Natural killer cell treated with Interleukin-12 subunit alpha and Interleukin-12 subunit beta and Interleukin-15 and Interleukin-18, amount 100 ng/mL, for 72 hours (primary cell): Measurements from ENCODE around the gene ARHGAP15. TPM values are rescaled to one million over a fixed set of nuclear protein-coding genes. Genes with fewer than 3 reads are reported as not detected.
A peak's percentile ranks its signal among the peaks of the same experiment; 100 is the strongest.

ENCODE experiments used
- ATAC-seq, 2 donors: fragments of 150-1000 bp; cut with Tn5 transposase in 1 of 2; sonication (Bioruptor Pico), chemical (Tn5 transposase) in 1 of 2; 2 replicates each; pipeline ENCODE4 v1.10.0; 2021
- DNase-seq: peaks from one replicate; pipeline ENCODE4 v3.0.0; 2022; ENCODE audit warnings: low spot score
- H3K27ac Mint-ChIP-seq, 2 donors: 1 replicate in 1 of 2; 2 replicates in 1 of 2; pipeline ENCODE4 v1.8.0; 2022; ENCODE audit warnings: mixed read lengths in 2 of 2, mild to moderate bottlenecking in 1 of 2, moderate library complexity in 1 of 2
- H3K27me3 Mint-ChIP-seq, 2 donors: 1 replicate in 1 of 2; 2 replicates in 1 of 2; pipeline ENCODE4 v1.8.0; 2022; ENCODE audit warnings: mixed read lengths in 2 of 2
- H3K36me3 Mint-ChIP-seq: one replicate; pipeline ENCODE4 v1.8.0; 2022; ENCODE audit warnings: mixed read lengths
- H3K4me1 Mint-ChIP-seq, 2 donors: 1 replicate in 1 of 2; 2 replicates in 1 of 2; pipeline ENCODE4 v1.8.0; 2022; ENCODE audit warnings: low read depth in 2 of 2, mixed read lengths in 2 of 2, mild to moderate bottlenecking in 1 of 2
- H3K4me3 Mint-ChIP-seq: one replicate; pipeline ENCODE4 v1.8.0; 2022; ENCODE audit warnings: mixed read lengths
- H3K9me3 Mint-ChIP-seq: 2 replicates; pipeline ENCODE4 v1.8.0; 2022; ENCODE audit warnings: mixed read lengths
- total RNA-seq, 2 donors: library from RNA; stranded (reverse); gene quantifications; one replicate each; pipeline ENCODE4 v1.2.3, GENCODE V29; 2022

The ARHGAP15 gene
- total RNA-seq, 2 donors from 2014 or later: 80.6 to 133 TPM

- Mint-ChIP-seq H3K27ac (no peak overlapping the region), H3K4me3 (no peak overlapping the region), H3K9me3 (no peaks in the 10 kb centered on the region), H3K27me3 (no peaks in the 10 kb centered on the region), H3K4me1 (peaks cover 13 to 16% of the 10 kb centered on the region in 2 donors), H3K36me3 (no peaks in the 10 kb centered on the region)
- ATAC-seq (no peak), DNase-seq (no peak)
Measured at GRCh38 chr2:143193121-143193520, 63.9 kb downstream of the ARHGAP15 start.

- no peaks in the 10 kb centered on the region for H3K36me3 Mint-ChIP-seq
- no peaks in the 10 kb centered on the region for H3K27me3 Mint-ChIP-seq
- DNase-seq: no peak
- ATAC-seq: no peak
- no peak overlapping the region for H3K4me3 Mint-ChIP-seq
- peaks cover 10 to 16% of the 10 kb centered on the region in 2 donors for H3K4me1 Mint-ChIP-seq
- no peaks in the 10 kb centered on the region for H3K9me3 Mint-ChIP-seq
- H3K27ac Mint-ChIP-seq: no peak overlapping the region
Measured at GRCh38 chr2:143195511-143195910, 66.3 kb downstream of the ARHGAP15 start.

DNA sequence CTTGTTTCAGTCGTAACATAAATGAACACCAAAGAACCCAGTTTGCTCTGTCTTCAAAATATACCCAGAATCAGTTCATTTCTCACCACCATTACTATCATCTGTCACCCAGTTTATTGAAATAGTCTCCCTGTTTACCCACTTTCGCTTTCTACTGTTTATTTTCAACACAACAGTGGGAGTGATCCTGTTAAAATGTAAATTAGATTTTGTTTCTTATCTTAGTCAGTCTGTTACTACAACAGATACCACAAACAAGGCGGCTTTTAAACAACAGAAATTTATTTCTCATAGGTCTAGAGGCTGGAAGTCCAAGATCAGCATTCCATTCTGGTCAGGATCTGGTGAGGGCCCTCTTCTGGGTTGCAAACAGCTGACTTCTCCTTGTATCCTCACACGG lies 74.8 kb downstream of the ARHGAP15 start:
- H3K9me3 Mint-ChIP-seq: no peaks in the 10 kb centered on the region
- H3K27ac Mint-ChIP-seq: peak overlapping the region; percentile 36 to 67
- H3K27me3 Mint-ChIP-seq: no peaks in the 10 kb centered on the region
- DNase-seq (no peak), ATAC-seq (no peak)
- peaks cover 24 to 36% of the 10 kb centered on the region in 2 donors for H3K4me1 Mint-ChIP-seq
- H3K4me3 Mint-ChIP-seq: no peak overlapping the region
- H3K36me3 Mint-ChIP-seq: peaks cover 29% of the 10 kb centered on the region

DNA sequence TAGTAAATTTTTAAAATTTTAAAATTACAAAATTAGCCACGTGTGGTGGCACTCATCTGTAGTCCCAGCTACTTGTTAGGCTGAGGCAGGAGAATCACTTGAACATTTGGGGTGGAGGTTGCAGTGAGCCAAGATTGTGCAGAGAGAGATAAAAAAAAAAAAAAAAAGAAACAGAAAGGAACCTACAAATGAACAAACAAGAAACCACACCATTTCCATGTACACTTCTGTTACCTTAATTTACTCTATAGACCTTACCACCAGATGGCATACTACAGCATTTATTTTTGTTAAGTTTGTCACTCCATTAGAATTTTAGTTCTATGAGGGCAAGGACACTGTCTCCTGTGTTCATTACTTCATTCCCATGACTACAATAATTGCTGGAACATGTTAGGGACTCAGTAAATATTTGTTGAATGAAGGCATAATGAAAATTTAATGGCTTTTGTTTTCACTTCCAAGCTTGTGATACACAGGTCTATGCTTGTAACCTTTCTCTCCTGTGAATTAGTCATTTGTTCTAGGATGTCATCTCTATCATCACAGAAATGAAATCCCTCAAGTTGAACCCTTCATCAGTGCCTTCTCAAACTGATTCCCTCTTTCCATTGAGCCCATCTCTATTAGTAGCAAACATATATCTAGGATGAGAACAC lies 76.0 kb downstream of the ARHGAP15 start:
- Mint-ChIP-seq H3K27ac (peak overlapping the region; percentile 42 to 67), H3K36me3 (peaks cover 39% of the 10 kb centered on the region), H3K27me3 (no peaks in the 10 kb centered on the region), H3K4me1 (peaks cover 33 to 36% of the 10 kb centered on the region in 2 donors), H3K4me3 (no peak overlapping the region), H3K9me3 (no peaks in the 10 kb centered on the region)
- DNase-seq (no peak), ATAC-seq (peak in 1 of 2 donors; percentile 33)

- H3K4me3 Mint-ChIP-seq: no peak overlapping the region
- no peak for DNase-seq
- peaks cover 11% of the 10 kb centered on the region for H3K36me3 Mint-ChIP-seq
- H3K9me3 Mint-ChIP-seq: no peaks in the 10 kb centered on the region
- no peaks in the 10 kb centered on the region for H3K27me3 Mint-ChIP-seq
- H3K27ac Mint-ChIP-seq: peak overlapping the region in 1 of 2 donors; percentile 38
- no peak for ATAC-seq
- peaks cover 22% of the 10 kb centered on the region in 2 donors for H3K4me1 Mint-ChIP-seq
Measured at GRCh38 chr2:143209570-143210445, 80.6 kb downstream of the ARHGAP15 start.

GRCh38 chr2:143210446-143210819 lies 81.2 kb downstream of the ARHGAP15 start:
- ATAC-seq: no peak

GRCh38 chr2:143217512-143218115 lies 88.4 kb downstream of the ARHGAP15 start:
- H3K4me3 Mint-ChIP-seq: no peak overlapping the region
- no peaks in the 10 kb centered on the region for H3K27me3 Mint-ChIP-seq
- H3K27ac Mint-ChIP-seq: peak overlapping the region; percentile 31 to 48
- no peaks in the 10 kb centered on the region for H3K36me3 Mint-ChIP-seq
- ATAC-seq (no peak), DNase-seq (no peak)
- no peaks in the 10 kb centered on the region for H3K9me3 Mint-ChIP-seq
- peaks cover 22 to 33% of the 10 kb centered on the region in 2 donors for H3K4me1 Mint-ChIP-seq

More at GRCh38 chr2:143210446-143210819, 81.2 kb downstream of the ARHGAP15 start:
- DNase-seq: no peak
- Mint-ChIP-seq H3K4me3 (no peak overlapping the region), H3K4me1 (peaks cover 16 to 19% of the 10 kb centered on the region in 2 donors), H3K36me3 (peaks cover 10% of the 10 kb centered on the region), H3K27ac (no peak overlapping the region), H3K27me3 (no peaks in the 10 kb centered on the region), H3K9me3 (no peaks in the 10 kb centered on the region)

DNA sequence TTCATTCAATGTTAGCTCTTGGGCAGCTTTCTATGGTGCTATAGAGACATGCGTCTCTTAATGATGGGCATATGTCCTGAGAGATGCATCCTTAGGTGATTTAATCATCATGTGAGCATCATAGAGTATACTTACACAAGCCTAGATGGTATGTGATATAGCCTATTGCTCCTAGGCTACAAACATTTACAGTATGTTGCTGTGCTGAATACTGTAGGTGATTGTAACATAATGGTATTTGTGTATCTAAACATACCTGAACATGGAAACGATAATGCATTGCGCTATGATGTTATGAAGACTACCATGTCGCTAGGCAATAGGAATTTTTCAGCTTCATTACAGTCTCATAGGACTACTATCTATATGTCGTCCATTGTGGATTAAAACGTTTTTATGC lies 89.4 kb downstream of the ARHGAP15 start:
- no peaks in the 10 kb centered on the region for H3K27me3 Mint-ChIP-seq
- peak overlapping the region; percentile 31 to 48 for H3K27ac Mint-ChIP-seq
- ATAC-seq (no peak), DNase-seq (no peak)
- no peak overlapping the region for H3K4me3 Mint-ChIP-seq
- H3K36me3 Mint-ChIP-seq: no peaks in the 10 kb centered on the region
- no peaks in the 10 kb centered on the region for H3K9me3 Mint-ChIP-seq
- H3K4me1 Mint-ChIP-seq: peaks cover 28 to 44% of the 10 kb centered on the region in 2 donors

- peaks cover 30 to 47% of the 10 kb centered on the region in 2 donors for H3K4me1 Mint-ChIP-seq
- H3K27me3 Mint-ChIP-seq: no peaks in the 10 kb centered on the region
- ATAC-seq (no peak), DNase-seq (no peak)
- H3K4me3 Mint-ChIP-seq: no peak overlapping the region
- H3K9me3 Mint-ChIP-seq: no peaks in the 10 kb centered on the region
- H3K27ac Mint-ChIP-seq: no peak overlapping the region
- H3K36me3 Mint-ChIP-seq: no peaks in the 10 kb centered on the region
Measured at GRCh38 chr2:143219266-143219665, 90.0 kb downstream of the ARHGAP15 start.

GRCh38 chr2:143223556-143223955 lies 94.3 kb downstream of the ARHGAP15 start:
- H3K36me3 Mint-ChIP-seq: no peaks in the 10 kb centered on the region

GRCh38 chr2:143225931-143226330 lies 96.7 kb downstream of the ARHGAP15 start:
- Mint-ChIP-seq H3K36me3 (peaks cover 13% of the 10 kb centered on the region), H3K9me3 (no peaks in the 10 kb centered on the region), H3K27ac (peak overlapping the region in 1 of 2 donors; percentile 73), H3K4me1 (peaks cover 34 to 41% of the 10 kb centered on the region in 2 donors), H3K27me3 (no peaks in the 10 kb centered on the region), H3K4me3 (no peak overlapping the region)
- ATAC-seq (no peak), DNase-seq (no peak)

More at GRCh38 chr2:143223556-143223955, 94.3 kb downstream of the ARHGAP15 start:
- Mint-ChIP-seq H3K4me1 (peaks cover 34 to 48% of the 10 kb centered on the region in 2 donors), H3K27ac (peak overlapping the region in 1 of 2 donors; percentile 34), H3K9me3 (no peaks in the 10 kb centered on the region), H3K4me3 (no peak overlapping the region), H3K27me3 (no peaks in the 10 kb centered on the region)
- ATAC-seq: no peak
- DNase-seq: no peak

DNA sequence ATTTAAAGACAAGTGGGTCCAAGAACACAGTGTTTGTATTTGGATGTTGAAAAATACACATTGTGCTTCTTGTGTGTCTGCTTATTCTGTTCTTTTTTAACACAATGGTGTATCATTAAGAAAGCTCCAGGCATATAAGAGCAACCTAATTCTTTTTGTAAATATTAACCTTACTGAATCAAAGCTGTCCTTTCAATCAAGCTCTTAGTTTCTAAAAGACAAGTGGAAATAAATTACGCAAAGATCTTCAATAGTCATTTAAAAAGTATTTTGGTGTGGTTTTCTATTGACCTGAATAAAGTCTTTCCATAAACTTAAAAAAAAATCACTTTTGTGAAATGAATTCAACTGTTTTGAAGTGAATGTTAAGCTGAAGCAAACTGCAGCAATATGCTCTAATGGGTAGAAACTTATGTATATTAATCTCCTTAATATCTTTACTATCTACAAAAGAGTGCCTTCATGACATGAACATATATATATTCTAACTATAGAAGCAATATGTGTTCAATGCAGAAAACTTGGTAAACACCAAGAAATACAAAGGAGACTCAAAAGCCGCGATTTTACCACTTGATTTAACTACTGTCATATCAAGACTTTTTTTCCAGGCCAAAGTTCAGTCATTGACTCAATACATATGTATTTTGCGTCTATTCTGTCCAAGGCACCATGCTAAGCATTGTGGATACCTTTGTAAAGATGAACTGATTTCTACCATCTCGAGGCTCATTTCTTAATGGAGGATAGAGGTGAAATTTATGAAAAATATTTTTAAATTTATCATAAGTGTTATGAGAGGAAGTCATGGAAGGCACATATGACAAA lies 97.7 kb downstream of the ARHGAP15 start:
- Mint-ChIP-seq H3K36me3 (peaks cover 20% of the 10 kb centered on the region), H3K4me1 (peaks cover 31 to 36% of the 10 kb centered on the region in 2 donors), H3K27ac (peak overlapping the region in 1 of 2 donors; percentile 73), H3K27me3 (no peaks in the 10 kb centered on the region), H3K4me3 (no peak overlapping the region), H3K9me3 (no peaks in the 10 kb centered on the region)
- no peak for DNase-seq
- ATAC-seq: no peak

- ATAC-seq (no peak), DNase-seq (no peak)
- H3K9me3 Mint-ChIP-seq: peaks cover 6% of the 10 kb centered on the region
- H3K4me3 Mint-ChIP-seq: no peak overlapping the region
- no peak overlapping the region for H3K27ac Mint-ChIP-seq
- H3K27me3 Mint-ChIP-seq: no peaks in the 10 kb centered on the region
- H3K4me1 Mint-ChIP-seq: peaks cover 15% of the 10 kb centered on the region in 2 donors
- H3K36me3 Mint-ChIP-seq: peaks cover 42% of the 10 kb centered on the region
Measured at GRCh38 chr2:143229411-143229810, 100.2 kb downstream of the ARHGAP15 start.
